ENCODE results near the gene LCP1.

LCP1 gene

DNA sequence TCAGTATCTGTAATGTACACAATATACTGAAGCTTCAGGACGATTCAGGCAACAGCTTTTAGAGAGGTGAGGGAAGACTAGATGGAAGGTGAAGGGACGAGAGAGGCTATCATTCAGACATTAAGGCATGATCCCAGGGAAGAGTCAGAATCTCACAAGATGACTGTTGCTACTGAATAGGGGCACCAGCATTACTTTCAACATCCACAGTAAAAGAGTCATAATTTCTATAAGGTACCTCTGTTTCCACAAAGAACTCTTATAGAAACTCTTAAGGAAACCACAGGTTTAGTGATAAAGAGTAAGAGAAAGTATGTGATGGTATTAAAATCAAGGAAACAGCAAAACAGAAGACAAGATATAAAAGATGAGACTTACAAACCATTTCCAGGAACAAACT, 23.0 kb downstream of the LCP1 start:
- TF ChIP-seq CTCF (IDR thresholded peaks at IDR 0.05; ENCODE audit: low read depth, low read length): no peak
- H3K4me3 ChIP-seq (ENCODE audit: low read depth, low read length): no peak overlapping the region

DNA sequence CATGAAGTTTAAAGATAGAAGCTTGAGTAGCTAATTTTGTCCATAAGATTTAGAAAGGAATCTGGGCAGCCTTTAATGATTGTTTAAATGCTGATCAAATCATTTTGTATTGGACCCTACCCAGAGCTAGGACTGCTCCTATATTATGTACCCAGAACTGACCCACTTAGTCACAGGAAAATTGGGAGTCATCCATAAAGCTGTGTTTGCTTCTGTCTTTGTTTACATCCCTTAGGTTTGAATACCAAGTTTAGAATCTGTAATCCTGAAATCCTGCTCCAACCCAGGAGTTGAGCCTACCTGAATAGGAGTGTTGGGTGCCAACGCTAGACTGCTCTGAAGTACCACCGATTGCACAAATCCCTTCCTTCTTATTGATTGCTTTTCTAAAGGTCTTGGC, 23.8 kb downstream of the LCP1 start:
- TF ChIP-seq CTCF (IDR thresholded peaks at IDR 0.05; ENCODE audit: low read depth, low read length): no peak
- H3K4me3 ChIP-seq (ENCODE audit: low read depth, low read length): no peak overlapping the region

GRCh38 chr13:46154136-46154801, 27.7 kb downstream of the LCP1 start:
- no peak overlapping the region for H3K4me3 ChIP-seq (ENCODE audit: low read depth, low read length)
- TF ChIP-seq CTCF (IDR thresholded peaks at IDR 0.05; ENCODE audit: low read depth, low read length): no peak

DNA sequence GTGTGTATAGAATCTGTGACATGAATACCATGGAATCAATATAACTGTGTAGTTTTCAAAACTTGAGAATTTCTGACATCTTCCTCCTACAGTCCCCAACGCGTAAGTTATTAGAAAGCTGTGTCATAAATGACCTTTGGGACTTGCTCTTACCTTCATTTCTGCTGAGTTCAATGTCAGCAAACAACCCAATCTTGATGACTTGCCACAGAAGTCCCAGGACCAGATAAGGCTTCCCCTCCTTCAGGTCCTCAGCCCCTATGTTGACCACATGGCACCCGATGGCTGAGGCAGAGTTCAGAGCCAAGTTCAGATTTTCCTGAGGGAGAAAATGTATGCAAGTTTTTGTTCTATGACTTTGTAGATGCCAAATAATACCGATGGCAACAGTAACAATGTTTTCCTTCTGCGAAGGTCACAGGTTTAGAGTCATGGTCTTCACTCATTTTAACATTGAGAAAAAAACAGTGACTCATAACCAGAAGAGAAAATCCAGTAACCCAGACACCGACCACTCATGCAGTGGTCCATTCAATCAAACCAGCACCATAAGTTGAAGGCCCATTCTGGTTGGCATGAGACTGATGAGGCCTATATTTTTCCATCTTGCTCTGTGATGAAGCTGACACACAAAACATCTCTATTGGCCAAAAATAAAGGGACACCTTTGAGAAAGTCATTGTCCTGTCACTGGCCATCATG, 29.2 kb downstream of the LCP1 start:
- TF ChIP-seq CTCF (IDR thresholded peaks at IDR 0.05; ENCODE audit: low read depth, low read length): no peak
- H3K4me3 ChIP-seq (ENCODE audit: low read depth, low read length): no peak overlapping the region

DNA sequence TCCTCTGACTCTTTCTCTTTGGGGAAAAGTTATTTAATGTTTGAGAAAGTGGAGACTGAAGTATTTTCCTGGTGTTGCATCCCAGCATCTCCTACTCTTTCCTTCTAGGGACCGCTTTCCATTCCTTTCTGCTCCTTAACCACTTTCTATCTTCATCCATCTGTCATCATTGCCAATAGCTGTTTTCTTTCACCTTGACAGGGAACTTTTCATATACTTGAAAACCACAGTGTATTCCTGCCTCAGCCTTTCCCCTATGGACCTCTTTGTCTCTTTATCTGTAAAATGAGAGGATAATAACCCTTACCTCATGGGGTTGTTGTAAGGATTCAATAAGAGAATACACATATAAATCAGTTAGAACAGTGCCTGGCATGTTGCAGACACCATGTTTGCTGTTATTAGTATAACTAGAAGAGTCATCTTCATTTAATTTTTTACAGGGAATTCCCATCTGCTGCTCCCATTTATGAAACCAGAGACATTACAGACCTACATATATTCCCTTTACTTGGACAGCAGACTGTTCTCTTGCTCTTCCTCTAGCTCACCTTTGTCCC, 31.8 kb downstream of the LCP1 start:
- no peak for TF ChIP-seq CTCF (IDR thresholded peaks at IDR 0.05; ENCODE audit: low read depth, low read length)
- H3K4me3 ChIP-seq (ENCODE audit: low read depth, low read length): no peak overlapping the region

GRCh38 chr13:46149272-46150133, 32.5 kb downstream of the LCP1 start:
- no peak for TF ChIP-seq CTCF (IDR thresholded peaks at IDR 0.05; ENCODE audit: low read depth, low read length)
- H3K4me3 ChIP-seq (ENCODE audit: low read depth, low read length): no peak overlapping the region
